Inferior parietal cortex (tissue), 1 donor: ENCODE measurements around the gene DSCAML1.

Source experiments
- DNase-seq: peaks from one replicate; pipeline ENCODE4 v3.0.0-alpha.2; 2016; ENCODE audit errors: extremely low spot score

DSCAML1 gene

GRCh38 chr11:117523680-117524079 lies 273.3 kb downstream of the DSCAML1 start:
- no peak for DNase-seq

DNA sequence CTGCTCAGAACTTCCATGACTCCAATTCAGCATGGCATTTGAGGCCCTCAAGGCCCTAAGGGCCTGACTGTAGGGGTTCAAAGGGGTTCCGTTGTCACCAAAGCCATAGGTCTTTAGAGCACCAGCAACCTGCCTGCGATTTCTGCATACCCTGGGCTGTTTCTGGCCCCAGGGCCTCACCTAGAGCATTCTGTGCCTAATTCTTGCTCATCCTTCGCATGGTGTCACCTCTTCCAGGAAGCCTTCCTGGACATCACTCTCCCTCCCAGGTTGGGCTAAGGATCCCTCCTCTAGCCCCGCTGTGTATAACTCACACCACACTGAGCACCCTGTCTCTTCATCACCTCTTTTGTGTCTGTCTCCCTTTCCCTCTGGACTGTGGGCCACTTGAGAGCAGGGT lies 275.0 kb downstream of the DSCAML1 start:
- no peak for DNase-seq

GRCh38 chr11:117520966-117521365 lies 276.1 kb downstream of the DSCAML1 start:
- DNase-seq = no peak

GRCh38 chr11:117520201-117520600 lies 276.8 kb downstream of the DSCAML1 start:
- DNase-seq = no peak

GRCh38 chr11:117519590-117519989 lies 277.4 kb downstream of the DSCAML1 start:
- no peak for DNase-seq

DNA sequence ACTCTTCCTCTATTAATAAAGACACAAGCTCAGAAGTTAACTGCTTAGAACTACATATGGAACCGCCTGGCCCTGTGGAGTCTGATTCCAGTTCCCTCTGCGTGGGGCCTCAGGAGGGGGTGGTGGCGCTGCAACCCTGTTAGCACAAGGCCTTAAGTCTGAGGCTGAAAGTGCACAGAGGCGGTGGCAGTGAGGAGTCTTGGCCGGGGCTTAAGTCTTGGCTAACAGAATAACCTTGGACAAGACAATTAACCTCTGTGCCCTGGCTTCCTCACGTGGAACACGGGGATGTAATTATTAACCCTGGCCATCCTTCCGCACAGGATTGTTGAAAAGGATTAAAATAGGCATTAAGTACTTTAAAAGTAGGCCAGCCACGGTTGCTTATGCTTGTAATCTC lies 277.8 kb downstream of the DSCAML1 start:
- no peak for DNase-seq

GRCh38 chr11:117518455-117518854 lies 278.6 kb downstream of the DSCAML1 start:
- DNase-seq = no peak

GRCh38 chr11:117517097-117517496 lies 279.9 kb downstream of the DSCAML1 start:
- no peak for DNase-seq

- no peak for DNase-seq
Measured at GRCh38 chr11:117515892-117516787, 280.9 kb downstream of the DSCAML1 start.

DNA sequence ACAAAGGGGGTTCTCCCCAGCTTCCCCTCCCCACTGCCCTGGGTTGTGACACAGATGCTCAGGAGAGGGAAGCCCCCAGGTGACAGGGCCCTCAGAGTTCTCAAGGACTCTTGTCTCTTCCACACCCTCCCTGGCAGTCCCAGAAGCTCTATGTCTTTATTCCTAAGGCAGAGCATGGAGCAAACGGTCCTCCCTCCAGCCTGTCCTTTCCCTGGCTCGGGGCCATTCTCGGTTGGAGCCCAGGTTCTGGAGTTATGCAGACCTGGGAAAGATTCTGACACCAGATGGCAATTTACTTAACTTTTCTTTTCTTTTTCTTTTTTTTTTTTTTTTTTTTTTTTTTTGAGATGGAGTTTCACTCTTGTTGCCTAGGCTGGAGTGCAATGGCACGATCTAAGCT lies 282.8 kb downstream of the DSCAML1 start:
- DNase-seq = no peak

DNA sequence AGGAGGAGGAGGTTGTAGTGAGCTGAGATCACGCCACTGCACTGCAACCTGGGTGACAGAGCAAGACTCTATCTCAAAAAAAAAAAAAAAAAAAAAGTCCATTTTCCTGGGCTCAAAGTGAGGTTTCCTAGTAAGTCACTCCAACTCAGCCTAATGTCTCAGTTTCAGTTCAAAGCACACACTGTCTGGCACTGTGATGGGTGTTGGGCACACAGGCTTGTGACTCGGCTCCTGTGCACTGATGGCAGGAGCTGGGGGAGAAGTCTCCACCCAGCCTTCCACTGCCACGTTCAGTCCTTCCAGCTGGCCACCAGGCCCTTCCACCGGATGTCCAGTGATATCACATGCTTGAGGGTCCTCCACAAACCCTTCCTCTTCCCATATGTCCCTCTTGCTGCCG lies 283.4 kb downstream of the DSCAML1 start:
- DNase-seq = no peak

DNA sequence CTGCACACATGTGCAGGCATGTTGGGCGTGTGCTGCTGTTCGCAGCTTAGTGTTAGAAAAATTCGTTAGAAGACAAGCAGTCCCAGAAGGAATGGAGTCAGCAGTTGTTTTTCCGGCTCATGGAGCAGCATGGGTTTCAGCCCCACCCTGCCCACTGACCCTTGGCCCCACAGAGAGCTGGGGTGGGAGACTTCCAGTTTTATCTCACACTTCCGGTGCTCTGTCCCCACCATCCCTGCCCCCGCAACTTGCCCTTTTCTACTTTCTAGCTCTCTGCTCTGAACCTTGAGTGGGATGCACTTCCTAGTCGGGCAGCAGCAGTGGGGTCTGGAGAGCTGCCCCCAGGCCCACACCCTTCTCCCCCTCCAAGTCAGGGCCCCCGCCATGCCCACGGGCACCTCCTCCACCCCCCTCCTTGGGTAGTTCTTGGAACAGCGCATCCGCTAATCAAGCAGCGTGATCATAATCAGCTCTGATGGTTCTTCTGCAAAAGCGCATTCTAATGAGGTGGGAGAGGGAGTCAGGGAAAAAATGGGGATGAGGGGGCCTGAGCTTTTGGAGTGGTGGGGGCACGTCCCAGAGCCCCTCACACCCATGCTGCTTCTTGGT lies 285.0 kb downstream of the DSCAML1 start:
- no peak for DNase-seq

DNA sequence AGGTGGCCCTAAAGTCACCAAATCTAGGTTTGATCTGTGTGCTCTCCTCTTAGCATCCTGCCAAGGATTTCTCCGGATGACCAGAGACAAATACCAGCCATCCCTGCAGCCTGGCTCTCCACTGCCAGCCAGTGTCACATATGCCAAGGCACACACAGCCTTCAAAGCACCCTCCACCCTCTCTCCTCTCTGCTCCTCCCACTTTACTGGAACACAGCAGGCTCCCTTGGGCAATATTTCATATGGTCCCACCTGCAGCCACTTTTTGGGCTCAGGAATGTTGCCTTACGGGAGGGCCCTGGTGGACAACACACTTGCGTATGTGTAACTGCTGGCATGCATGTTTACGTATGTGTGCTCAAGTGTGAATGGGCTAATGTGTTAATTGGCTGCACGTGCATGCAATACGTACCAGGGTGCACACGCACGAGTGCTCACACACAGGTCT lies 285.5 kb downstream of the DSCAML1 start:
- no peak for DNase-seq

- DNase-seq = no peak
Measured at GRCh38 chr11:117510646-117511045, 286.4 kb downstream of the DSCAML1 start.

GRCh38 chr11:117509543-117509942 lies 287.5 kb downstream of the DSCAML1 start:
- no peak for DNase-seq

DNA sequence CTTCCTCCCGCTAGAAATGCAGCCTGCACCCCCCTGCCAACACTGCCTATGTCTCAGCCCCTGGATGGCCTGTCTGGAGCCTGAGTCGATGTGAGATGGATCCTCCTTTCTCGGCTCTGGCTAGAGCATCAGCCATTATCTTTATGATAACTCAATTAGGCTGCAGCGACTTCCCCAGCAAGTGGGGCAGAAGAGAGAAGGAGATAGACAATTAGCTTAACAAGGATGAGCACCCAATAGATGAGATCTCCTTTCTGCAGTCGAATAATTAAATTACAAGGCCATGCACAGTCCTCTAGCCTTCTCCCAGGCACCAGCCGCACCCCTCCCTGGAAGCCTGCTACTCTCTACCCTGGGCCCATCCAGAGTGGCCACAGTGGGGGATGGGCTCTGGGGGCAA lies 290.0 kb downstream of the DSCAML1 start:
- DNase-seq = no peak

DNA sequence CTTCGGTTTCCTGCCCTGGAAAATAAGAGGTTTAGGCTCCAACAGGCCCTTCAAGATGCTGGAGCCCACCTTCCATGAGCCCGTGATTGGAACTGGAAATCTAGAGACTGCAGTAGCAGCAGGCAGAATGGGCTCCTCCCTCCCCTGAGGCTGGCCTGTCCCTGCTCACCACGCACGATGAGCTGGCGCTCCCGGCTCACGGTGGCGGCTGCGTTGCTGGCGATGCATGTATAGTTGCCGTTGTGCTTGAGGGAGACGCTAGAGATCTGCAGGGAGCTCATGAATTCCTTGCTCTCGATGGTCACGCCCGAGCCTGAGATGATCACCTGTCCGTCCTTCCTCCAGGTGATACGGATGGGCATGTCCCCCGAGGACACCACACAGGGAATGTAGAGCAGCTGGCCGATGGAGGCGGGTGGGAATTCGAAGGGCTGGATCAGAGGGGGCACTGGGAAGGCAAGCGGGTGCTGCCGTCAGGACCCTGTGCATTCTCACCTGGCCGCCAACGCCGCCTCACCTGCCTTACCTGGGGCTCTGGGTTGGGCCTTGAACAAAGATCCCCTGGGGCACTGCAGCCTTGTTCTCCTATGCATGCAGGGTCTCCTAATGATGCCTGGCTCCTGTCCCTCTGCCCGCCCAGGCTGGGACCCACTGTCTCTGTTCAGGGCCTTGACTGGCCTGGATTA lies 291.6 kb downstream of the DSCAML1 start:
- DNase-seq = no peak

DNA sequence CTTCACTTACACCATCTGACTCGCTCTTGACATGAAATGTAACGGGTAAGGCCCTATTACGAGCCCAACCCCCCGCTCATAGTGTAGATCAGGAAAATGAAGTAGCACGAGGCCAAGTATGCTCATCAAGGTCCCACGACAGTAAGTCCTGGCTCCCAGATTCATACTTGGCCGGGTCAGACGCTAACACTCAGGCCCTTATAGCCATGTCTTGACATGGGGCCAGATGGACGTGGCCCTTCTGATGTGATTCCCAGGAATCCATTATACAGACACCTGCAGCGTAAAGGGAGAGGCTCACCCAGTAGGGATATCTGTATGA lies 294.3 kb downstream of the DSCAML1 start:
- DNase-seq = no peak

DNA sequence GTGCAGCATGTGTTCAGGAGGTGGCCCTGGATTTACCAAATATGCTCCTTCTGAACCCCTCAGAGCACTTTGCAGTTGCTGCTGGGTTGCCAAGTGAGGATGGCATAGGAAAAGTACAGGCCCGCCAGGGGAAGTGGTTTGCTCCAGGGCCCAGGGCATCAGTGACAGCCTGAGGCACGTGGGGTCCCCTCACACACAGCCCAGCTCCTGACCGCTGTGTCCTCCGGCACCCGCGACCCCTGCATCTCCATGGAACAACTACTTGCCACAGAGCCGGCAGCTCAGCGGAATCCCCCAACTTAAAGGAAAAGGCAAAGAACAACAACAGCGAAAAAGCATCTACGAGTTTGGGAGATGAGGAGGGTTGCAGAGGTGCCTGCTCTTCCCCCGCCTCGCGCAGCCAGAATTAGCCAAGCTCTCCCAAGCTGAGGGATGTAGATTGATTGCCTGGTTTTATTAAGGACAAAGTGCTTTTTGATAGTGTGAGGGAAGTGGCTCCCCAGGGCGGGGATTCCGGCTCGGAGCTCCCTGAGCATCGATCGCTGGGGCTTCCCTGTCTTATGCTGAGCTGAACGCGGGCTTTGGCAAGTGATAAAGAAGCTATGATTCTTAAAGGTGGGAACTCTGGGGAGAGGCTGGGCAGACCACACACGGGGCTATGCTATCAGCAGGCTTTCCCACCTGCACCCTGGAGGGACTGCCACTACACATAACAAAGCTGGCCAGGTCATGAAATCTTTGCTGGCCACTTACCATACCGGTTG lies 294.8 kb downstream of the DSCAML1 start:
- no peak for DNase-seq

GRCh38 chr11:117501237-117501898 lies 295.6 kb downstream of the DSCAML1 start:
- no peak for DNase-seq

DNA sequence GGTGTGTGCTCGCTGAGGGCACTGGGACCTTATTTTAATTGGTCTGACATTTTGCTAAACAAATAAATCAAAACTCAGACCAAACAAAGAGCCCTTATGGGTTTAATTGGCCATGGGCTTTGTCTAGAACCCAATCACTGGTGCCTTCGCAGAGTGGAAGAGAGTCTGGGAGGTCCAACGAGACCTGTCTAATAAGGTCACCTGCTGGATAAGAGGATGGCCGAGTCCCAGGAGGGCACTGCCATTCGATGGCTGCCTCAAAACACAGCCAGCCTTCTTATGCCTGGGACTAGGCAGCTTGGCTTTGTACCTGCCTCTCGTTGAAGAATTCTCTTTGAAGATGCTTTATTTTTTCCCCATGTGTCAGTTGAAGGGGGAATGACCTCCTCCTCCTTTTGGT lies 298.2 kb downstream of the DSCAML1 start:
- DNase-seq = no peak
